Adipocyte (in vitro differentiated cells): ENCODE data around the gene PTPRN2.

Experiments
- DNase-seq: peaks from one replicate; pipeline ENCODE4 v3.0.0-alpha.2; 2015; ENCODE audit warnings: low read depth
- H3K27me3 ChIP-seq: replicated peaks from 2 replicates; pipeline ENCODE4 v1.7.0; 2013; ENCODE audit warnings: mild to moderate bottlenecking, low read length, moderate library complexity; ENCODE audit not compliant: control insufficient read depth, insufficient read depth
- H3K36me3 ChIP-seq: 2 replicates; pipeline ENCODE4 v1.7.0; 2013; ENCODE audit warnings: low read length, mild to moderate bottlenecking, moderate library complexity; ENCODE audit not compliant: control insufficient read depth, insufficient read depth, severe bottlenecking
- H3K4me1 ChIP-seq: 2 replicates; pipeline ENCODE4 v1.7.0; 2013; ENCODE audit warnings: mild to moderate bottlenecking, low read length, moderate library complexity; ENCODE audit not compliant: control insufficient read depth, insufficient read depth
- H3K4me3 ChIP-seq: 2 replicates; pipeline ENCODE4 v1.7.0; 2013; ENCODE audit warnings: mild to moderate bottlenecking, low read length, moderate library complexity
- H3K9ac ChIP-seq: 2 replicates; pipeline ENCODE4 v1.7.0; 2013; ENCODE audit warnings: mild to moderate bottlenecking, low read length, moderate library complexity
- H3K9me3 ChIP-seq: 2 replicates; pipeline ENCODE4 v1.7.0; 2013; ENCODE audit warnings: mild to moderate bottlenecking, low read length, moderate library complexity; ENCODE audit not compliant: control insufficient read depth

The PTPRN2 gene

GRCh38 chr7:158029509-158029908 lies 558.1 kb downstream of the PTPRN2 start:
- DNase-seq, result no peak
- Histone ChIP-seq H3K36me3 (no peaks in the 10 kb centered on the region), H3K4me3 (no peak overlapping the region), H3K9ac (no peak overlapping the region), H3K9me3 (no peaks in the 10 kb centered on the region), H3K4me1 (no peaks in the 10 kb centered on the region), H3K27me3 (no peaks in the 10 kb centered on the region)

- no peak overlapping the region for H3K4me3 ChIP-seq
- H3K9ac ChIP-seq, result no peak overlapping the region
- no peaks in the 10 kb centered on the region for H3K27me3 ChIP-seq
- H3K4me1 ChIP-seq, result no peaks in the 10 kb centered on the region
- DNase-seq, result no peak
- H3K9me3 ChIP-seq, result no peaks in the 10 kb centered on the region
- H3K36me3 ChIP-seq, result no peaks in the 10 kb centered on the region
These were observed 558.7 kb downstream of the PTPRN2 start for GRCh38 chr7:158028971-158029370.

GRCh38 chr7:158028290-158028941 lies 559.2 kb downstream of the PTPRN2 start:
- no peak overlapping the region for H3K9ac ChIP-seq
- H3K4me1 ChIP-seq, result no peaks in the 10 kb centered on the region
- no peak overlapping the region for H3K4me3 ChIP-seq
- no peaks in the 10 kb centered on the region for H3K27me3 ChIP-seq
- H3K9me3 ChIP-seq, result no peaks in the 10 kb centered on the region
- no peaks in the 10 kb centered on the region for H3K36me3 ChIP-seq
- DNase-seq, result no peak

- Histone ChIP-seq H3K4me3 (no peak overlapping the region), H3K9me3 (no peaks in the 10 kb centered on the region), H3K4me1 (no peaks in the 10 kb centered on the region), H3K9ac (no peak overlapping the region), H3K36me3 (no peaks in the 10 kb centered on the region), H3K27me3 (no peaks in the 10 kb centered on the region)
- no peak for DNase-seq
These were observed 560.0 kb downstream of the PTPRN2 start for GRCh38 chr7:158027646-158028045.

- Histone ChIP-seq H3K9me3 (no peaks in the 10 kb centered on the region), H3K9ac (no peak overlapping the region), H3K27me3 (no peaks in the 10 kb centered on the region), H3K4me1 (no peaks in the 10 kb centered on the region), H3K36me3 (no peaks in the 10 kb centered on the region), H3K4me3 (no peak overlapping the region)
- DNase-seq, result no peak
These were observed 560.9 kb downstream of the PTPRN2 start for GRCh38 chr7:158026636-158027265.

- Histone ChIP-seq H3K9me3 (no peaks in the 10 kb centered on the region), H3K27me3 (no peaks in the 10 kb centered on the region), H3K4me3 (no peak overlapping the region), H3K4me1 (no peaks in the 10 kb centered on the region), H3K36me3 (no peaks in the 10 kb centered on the region), H3K9ac (no peak overlapping the region)
- no peak for DNase-seq
These were observed 561.7 kb downstream of the PTPRN2 start for GRCh38 chr7:158025686-158026600.

- Histone ChIP-seq H3K9me3 (no peaks in the 10 kb centered on the region), H3K36me3 (no peaks in the 10 kb centered on the region), H3K4me1 (no peaks in the 10 kb centered on the region), H3K9ac (no peak overlapping the region), H3K4me3 (no peak overlapping the region), H3K27me3 (no peaks in the 10 kb centered on the region)
- no peak for DNase-seq
These were observed 562.7 kb downstream of the PTPRN2 start for GRCh38 chr7:158024881-158025280.

- H3K4me3 ChIP-seq, result no peak overlapping the region
- H3K4me1 ChIP-seq, result no peaks in the 10 kb centered on the region
- H3K27me3 ChIP-seq, result no peaks in the 10 kb centered on the region
- H3K36me3 ChIP-seq, result no peaks in the 10 kb centered on the region
- H3K9ac ChIP-seq, result no peak overlapping the region
- H3K9me3 ChIP-seq, result no peaks in the 10 kb centered on the region
- no peak for DNase-seq
These were observed 563.3 kb downstream of the PTPRN2 start for GRCh38 chr7:158024351-158024715.

GRCh38 chr7:158023681-158024350 lies 563.8 kb downstream of the PTPRN2 start:
- no peak overlapping the region for H3K4me3 ChIP-seq
- H3K36me3 ChIP-seq, result no peaks in the 10 kb centered on the region
- H3K9ac ChIP-seq, result no peak overlapping the region
- no peaks in the 10 kb centered on the region for H3K9me3 ChIP-seq
- no peaks in the 10 kb centered on the region for H3K4me1 ChIP-seq
- DNase-seq, result no peak
- no peaks in the 10 kb centered on the region for H3K27me3 ChIP-seq

GRCh38 chr7:158023157-158023556 lies 564.5 kb downstream of the PTPRN2 start:
- Histone ChIP-seq H3K27me3 (no peaks in the 10 kb centered on the region), H3K36me3 (no peaks in the 10 kb centered on the region), H3K9me3 (no peaks in the 10 kb centered on the region), H3K9ac (no peak overlapping the region), H3K4me3 (no peak overlapping the region), H3K4me1 (no peaks in the 10 kb centered on the region)
- no peak for DNase-seq

GRCh38 chr7:158022601-158023000 lies 565.0 kb downstream of the PTPRN2 start:
- no peaks in the 10 kb centered on the region for H3K36me3 ChIP-seq
- DNase-seq, result no peak
- H3K4me3 ChIP-seq, result no peak overlapping the region
- no peaks in the 10 kb centered on the region for H3K9me3 ChIP-seq
- no peak overlapping the region for H3K9ac ChIP-seq
- H3K4me1 ChIP-seq, result no peaks in the 10 kb centered on the region
- no peaks in the 10 kb centered on the region for H3K27me3 ChIP-seq
